B cell (primary cell): ENCODE data around the gene BHLHE40. TPM values are rescaled to one million over a fixed set of nuclear protein-coding genes. Genes with fewer than 3 reads are reported as not detected.

Experiments used
- ATAC-seq: fragments of 200-7000 bp; cut with Tn5 transposase; one replicate; pipeline ENCODE4 v1.10.0; 2021; ENCODE audit warnings: low read depth, mild to moderate bottlenecking, moderate number of reproducible peaks, moderate library complexity
- CTCF ChIA-PET: fragments of 350-600 bp; sonication (Branson Sonifier 250); formaldehyde crosslinking; loops from one replicate; lab custom pipeline; 2021; ENCODE audit warnings: antibody characterized with exemption, inconsistent platforms; lab: Charles Lee
- POLR2A ChIA-PET: fragments of 350-600 bp; sonication (Branson Sonifier 250); formaldehyde crosslinking; loops from one replicate; lab custom pipeline; 2021; ENCODE audit warnings: antibody characterized with exemption; lab: Charles Lee
- DNase-seq: peaks from one replicate; pipeline ENCODE4 v3.0.0; 2013
- H2AFZ ChIP-seq: 2 replicates; pipeline ENCODE4 v1.6.1; 2012; ENCODE audit warnings: mild to moderate bottlenecking, low read depth, low read length; ENCODE audit not compliant: insufficient read depth, poor library complexity, severe bottlenecking
- H3K27ac ChIP-seq, 2 donors: 1 replicate in 1 of 2; 2 replicates in 1 of 2; pipeline ENCODE4 v1.5.1; 2012 to 2013; ENCODE audit warnings: low read length in 2 of 2, mild to moderate bottlenecking in 2 of 2, moderate library complexity in 1 of 2
- H3K27me3 ChIP-seq, 4 experiments: fragments of 200-600 bp in 1 of 4; sonication (generic) in 1 of 4; replicated peaks in 1 of 4; 1 replicate in 2 of 4; 2 replicates in 2 of 4; pipeline versions ENCODE4 v1.6.1 to v1.7.0; 2013 to 2016; ENCODE audit warnings: low read length in 3 of 4, mild to moderate bottlenecking in 2 of 4, mixed read lengths in 1 of 4, moderate library complexity in 1 of 4; ENCODE audit not compliant: insufficient read depth in 4 of 4, control insufficient read depth in 3 of 4; ENCODE audit errors: control extremely low read depth in 1 of 4
- H3K36me3 ChIP-seq, 2 experiments: replicated peaks in 1 of 2; 1 replicate in 1 of 2; 2 replicates in 1 of 2; pipeline versions ENCODE4 v1.6.1 to v1.7.1; 2013; ENCODE audit warnings: low read length in 1 of 2; ENCODE audit not compliant: insufficient read depth in 2 of 2, control insufficient read depth in 1 of 2; ENCODE audit errors: control extremely low read depth in 1 of 2, extremely low read depth in 1 of 2
- H3K4me1 ChIP-seq, 2 donors: fragments of 200-600 bp in 1 of 2; sonication (generic) in 1 of 2; 1 replicate in 1 of 2; 2 replicates in 1 of 2; pipeline versions ENCODE4 v1.5.1 to v1.6.1; 2013 to 2017; ENCODE audit warnings: low read length in 2 of 2; ENCODE audit not compliant: control insufficient read depth in 2 of 2, insufficient read depth in 2 of 2
- H3K4me2 ChIP-seq: replicated peaks from 2 replicates; pipeline ENCODE3; 2012; ENCODE audit warnings: mild to moderate bottlenecking, low read depth, low read length; ENCODE audit not compliant: poor library complexity, severe bottlenecking
- H3K4me3 ChIP-seq, 5 experiments: fragments of 200-600 bp in 1 of 5; sonication (generic) in 1 of 5; 1 replicate in 3 of 5; 2 replicates in 2 of 5; pipeline versions ENCODE4 v1.5.1 to v1.7.0; 2011 to 2016; ENCODE audit warnings: low read length in 4 of 5, mild to moderate bottlenecking in 4 of 5, low read depth in 2 of 5, control low read depth in 1 of 5, moderate library complexity in 1 of 5; ENCODE audit not compliant: insufficient read depth in 1 of 5; ENCODE audit errors: control extremely low read depth in 1 of 5, extremely low read depth in 1 of 5
- H3K79me2 ChIP-seq: fragments of 200-600 bp; sonication (generic); one replicate; pipeline ENCODE4 v1.6.0; 2016; ENCODE audit warnings: low read length; ENCODE audit not compliant: control insufficient read depth, insufficient read depth
- H3K9ac ChIP-seq: fragments of 200-600 bp; sonication (generic); 2 replicates; pipeline ENCODE4 v1.6.1; 2017; ENCODE audit warnings: mild to moderate bottlenecking, low read length, moderate library complexity
- H3K9me3 ChIP-seq, 3 donors: one replicate each; pipeline versions ENCODE4 v1.6.1 to v1.7.1; 2013; ENCODE audit warnings: low read length in 2 of 3; ENCODE audit not compliant: control insufficient read depth in 2 of 3, insufficient read depth in 1 of 3; ENCODE audit errors: control extremely low read depth in 1 of 3
- H4K20me1 ChIP-seq: 2 replicates; pipeline ENCODE4 v1.6.0; 2012; ENCODE audit warnings: mild to moderate bottlenecking, low read length; ENCODE audit not compliant: insufficient read depth, control insufficient read depth, poor library complexity, severe bottlenecking
- H3K27ac Mint-ChIP-seq: one replicate; pipeline ENCODE4 v1.8.0; 2021; ENCODE audit warnings: mixed read lengths
- H3K27me3 Mint-ChIP-seq: one replicate; pipeline ENCODE4 v1.8.0; 2021; ENCODE audit warnings: mixed read lengths
- H3K4me1 Mint-ChIP-seq: one replicate; pipeline ENCODE4 v1.8.0; 2021; ENCODE audit warnings: mixed read lengths
- H3K4me3 Mint-ChIP-seq: one replicate; pipeline ENCODE4 v1.8.0; 2021; ENCODE audit warnings: mixed read lengths
- H3K9me3 Mint-ChIP-seq: one replicate; pipeline ENCODE4 v1.8.0; 2022; ENCODE audit warnings: mixed read lengths; ENCODE audit not compliant: insufficient read depth
- CTCF ChIP-seq: fragments of 200-600 bp; IDR thresholded peaks from one replicate; pipeline ENCODE4 v1.8.0; 2022; ENCODE audit warnings: antibody characterized with exemption, mild to moderate bottlenecking
- EZH2 ChIP-seq: IDR thresholded peaks from 2 replicates; pipeline ENCODE4 v1.6.1; 2012; ENCODE audit warnings: borderline replicate concordance, low read depth, mild to moderate bottlenecking, moderate library complexity, low read length; ENCODE audit not compliant: insufficient read depth, poor library complexity, severe bottlenecking
- WGBS: methylation state at CpG from one replicate; pipeline ENCODE4 v1.1.5; 2013; ENCODE audit warnings: missing lambda C conversion rate; ENCODE audit not compliant: insufficient coverage; 5-methylcytosine and 5-hydroxymethylcytosine counted together
- intact Hi-C: fragments of 100-400 bp; cut with micrococcal nuclease; formaldehyde crosslinking; loops from one replicate; pipeline ENCODE4 v1.10.0; 2022
- polyA plus RNA-seq: library from polyadenylated mRNA; depleted of rRNA; stranded (reverse); fragments of >200 nt; gene quantifications from 2 replicates; pipeline ENCODE4 v1.2.3, GENCODE V29; 2012
- total RNA-seq, 2 donors: library from RNA; stranded (reverse); fragments of 120-200 nt in 1 of 2; gene quantifications; 1 replicate in 1 of 2; 2 replicates in 1 of 2; pipeline versions ENCODE4 v1.2.3 to v1.2.4, GENCODE V29; 2013 to 2022

Gene BHLHE40
- total and polyA plus RNA-seq, 2 donors (not counting 1 experiment from before 2014, with no cell fraction given): 26.2 to 53.8 TPM

GRCh38 chr3:4987538-4988296, 8.5 kb downstream of the BHLHE40 start:
- no peaks in the 10 kb centered on the region for H4K20me1 ChIP-seq
- peak overlapping the region; percentile 84 for H3K9ac ChIP-seq
- H3K9me3 Mint-ChIP-seq: no peaks in the 10 kb centered on the region
- no peak for ATAC-seq
- ChIA-PET POLR2A (interaction anchor here (1.1 to 2.7 kb wide), 4 partner anchors 9 to 156 kb away, joined by 3 to 13 read pairs (median 12); partner anchors contain the start of gene BHLHE40), CTCF (interaction anchor here (1.9 to 6.8 kb wide), 2 partner anchors 11 to 25 kb away, joined by 6 to 53 read pairs; no protein-coding TSS in a partner anchor)
- WGBS: 56% methylated on average over 4 of the region's 6 CpGs
- H3K4me1 Mint-ChIP-seq: peaks cover 57% of the 10 kb centered on the region
- H3K27me3 ChIP-seq: no peaks in the 10 kb centered on the region
- peak overlapping the region; percentile 87 for H3K4me2 ChIP-seq
- intact Hi-C loops: loop anchor here (5.0 to 10.0 kb wide), 2 partner anchors 137 to 1810 kb away; partner anchors contain the start of genes ARL8B and CRBN
- no peak for TF ChIP-seq CTCF
- no peak for TF ChIP-seq EZH2
- H3K27me3 Mint-ChIP-seq: no peaks in the 10 kb centered on the region
- peak overlapping the region; percentile 94 for H3K27ac Mint-ChIP-seq
- H3K9me3 ChIP-seq: no peaks in the 10 kb centered on the region
- peak; percentile 44 for DNase-seq
- peak overlapping the region in 1 of 2 donors; percentile 92 for H3K27ac ChIP-seq
- H3K36me3 ChIP-seq: peaks cover 0 to 12% of the 10 kb centered on the region in 2 experiments
- peaks cover 49 to 58% of the 10 kb centered on the region in 2 donors for H3K4me1 ChIP-seq
- peak overlapping the region; percentile 90 for H3K4me3 Mint-ChIP-seq
- H3K4me3 ChIP-seq: peak overlapping the region in 3 of 5 experiments; percentile 68 to 71 (median 68)
- H2AFZ ChIP-seq: no peak overlapping the region
- H3K79me2 ChIP-seq: peaks cover 20% of the 10 kb centered on the region
